NCI-H1417 treated with DMSO at 0.1 percent for 48 hours (cell line): ENCODE data around the gene PHACTR1.

Source experiments
- DNase-seq: peaks from one replicate; lab custom pipeline; 2025; lab: John Stamatoyannopoulos, UW

PHACTR1 gene

GRCh38 chr6:13289789-13290318 is 573.3 kb downstream of the PHACTR1 start:
- no peak for DNase-seq

- DNase-seq: no peak
Measured at GRCh38 chr6:13290335-13290734, 573.8 kb downstream of the PHACTR1 start.

DNA sequence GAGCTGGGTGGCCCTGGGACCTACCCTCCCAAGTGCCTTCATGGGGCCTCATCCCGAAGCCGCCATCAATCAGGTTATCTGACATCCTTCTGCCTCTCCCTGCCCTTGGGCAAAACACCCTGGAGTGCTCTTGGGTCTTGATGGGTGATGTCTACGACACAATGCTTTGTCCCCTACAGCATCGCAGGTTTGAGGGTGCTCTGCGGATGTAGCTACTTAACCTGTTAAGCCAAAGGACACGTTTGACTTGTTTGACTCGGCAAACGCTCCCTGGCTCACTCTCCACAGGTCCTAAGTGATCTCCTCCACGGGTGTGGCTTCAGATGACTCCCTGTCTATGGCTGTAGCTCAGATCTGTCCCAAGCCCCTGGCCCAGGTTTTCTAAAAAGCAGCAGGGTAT is 576.2 kb downstream of the PHACTR1 start:
- no peak for DNase-seq

GRCh38 chr6:13294499-13295069 is 578.0 kb downstream of the PHACTR1 start:
- no peak for DNase-seq

DNA sequence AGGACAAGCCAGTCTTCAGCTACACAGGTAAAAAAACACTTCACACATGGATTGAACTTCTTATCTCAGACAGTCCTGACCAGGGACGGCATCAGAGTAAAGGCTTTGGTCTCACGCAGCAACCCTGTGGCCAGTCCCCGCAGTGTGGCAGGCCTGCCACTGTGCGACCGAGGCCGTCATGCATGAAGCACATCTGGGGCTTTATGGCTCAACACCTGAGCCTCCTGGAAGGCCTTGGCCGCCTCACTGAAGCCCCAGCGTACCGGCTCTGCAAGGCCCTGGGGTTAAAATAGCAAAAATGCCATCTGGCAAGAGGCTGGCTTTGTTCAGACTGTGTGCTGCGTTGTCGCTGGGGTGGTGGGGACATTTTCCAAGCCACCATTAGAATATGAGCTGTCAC is 579.0 kb downstream of the PHACTR1 start:
- DNase-seq: no peak

GRCh38 chr6:13296536-13296997 is 580.0 kb downstream of the PHACTR1 start:
- no peak for DNase-seq

DNA sequence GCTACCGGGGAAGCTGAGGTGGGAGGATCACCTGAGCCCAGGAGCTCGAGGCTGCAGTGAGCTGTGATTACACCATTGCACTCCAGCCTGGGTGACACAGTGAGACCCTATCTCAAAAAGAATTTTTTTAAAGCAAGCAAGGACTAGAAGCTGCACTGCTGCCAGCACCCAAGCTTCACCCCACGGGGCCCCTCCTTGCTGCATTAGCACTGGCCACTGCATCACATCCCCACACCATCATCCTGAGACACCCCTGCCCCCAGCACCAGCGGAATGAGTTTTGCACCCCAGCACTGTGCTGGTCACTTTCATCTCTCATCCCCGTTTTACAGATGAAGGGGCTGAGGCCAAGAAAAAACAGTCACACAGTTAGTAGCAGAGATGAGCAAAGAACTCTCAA is 580.8 kb downstream of the PHACTR1 start:
- DNase-seq: no peak

DNA sequence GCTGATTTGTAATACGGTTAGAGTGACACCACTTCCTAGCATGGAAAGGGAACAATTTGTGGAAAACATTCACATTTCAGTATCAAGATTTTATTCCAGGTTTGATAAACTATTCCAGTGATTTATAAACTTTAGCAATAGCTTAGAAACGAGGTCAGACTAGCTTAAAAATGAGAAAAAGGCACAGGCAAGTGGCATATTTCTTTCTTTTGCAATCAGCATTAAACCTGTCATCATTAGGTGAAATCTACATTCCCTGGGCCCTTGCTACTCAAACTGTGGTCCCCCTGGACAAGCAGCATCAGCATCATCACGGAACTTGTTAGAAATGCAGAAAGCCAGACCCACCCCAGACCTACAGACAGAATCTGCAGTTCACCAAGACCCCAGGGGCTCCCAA is 581.9 kb downstream of the PHACTR1 start:
- DNase-seq: no peak

GRCh38 chr6:13299403-13299821 is 582.8 kb downstream of the PHACTR1 start:
- DNase-seq: no peak

- no peak for DNase-seq
Measured at GRCh38 chr6:13299918-13300317, 583.4 kb downstream of the PHACTR1 start.

- DNase-seq: no peak
Measured at GRCh38 chr6:13300643-13301590, 584.4 kb downstream of the PHACTR1 start.

GRCh38 chr6:13302291-13302690 is 585.7 kb downstream of the PHACTR1 start:
- DNase-seq: no peak

DNA sequence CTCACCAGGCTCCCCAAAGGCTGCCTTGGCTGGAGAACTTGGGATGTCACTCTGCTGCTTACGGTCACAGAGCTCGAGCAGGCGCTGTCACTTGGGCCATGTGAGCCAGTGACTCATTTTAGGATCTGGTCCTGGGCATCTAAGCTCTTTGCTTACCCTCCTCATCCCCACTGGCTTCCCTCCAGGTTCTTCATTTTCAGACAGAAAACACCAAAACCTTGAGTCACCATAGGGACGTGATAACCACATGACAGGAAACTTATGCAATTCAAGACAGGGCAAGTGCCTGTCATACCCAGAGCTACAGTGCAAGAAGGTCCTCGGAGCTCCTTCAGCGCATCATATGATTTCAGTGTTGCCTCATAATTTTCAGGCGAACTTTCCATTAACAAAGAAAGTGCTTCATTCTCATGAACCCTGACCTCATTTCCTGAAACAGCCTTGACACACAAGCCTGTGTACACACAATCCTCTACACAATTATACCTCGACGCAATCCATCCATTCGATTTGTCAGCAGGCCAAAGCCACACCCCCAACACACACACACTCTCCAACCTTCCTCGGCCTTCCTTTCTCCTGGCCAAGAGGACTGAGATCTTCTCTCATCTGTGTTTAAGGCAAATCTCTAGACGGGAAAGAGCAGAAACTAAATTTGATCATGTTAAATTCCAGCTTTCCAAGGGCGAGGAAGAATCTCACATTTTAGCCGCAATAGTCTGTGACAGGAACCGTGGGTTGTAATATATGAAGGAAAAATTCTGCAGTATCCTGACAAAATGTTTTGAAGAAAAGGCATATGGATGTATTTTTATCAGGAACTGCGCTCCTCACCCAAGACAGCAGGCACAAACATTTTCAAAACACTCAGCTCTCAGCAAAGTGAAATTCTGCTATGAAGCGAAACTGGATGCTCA is 586.4 kb downstream of the PHACTR1 start:
- no peak for DNase-seq

DNA sequence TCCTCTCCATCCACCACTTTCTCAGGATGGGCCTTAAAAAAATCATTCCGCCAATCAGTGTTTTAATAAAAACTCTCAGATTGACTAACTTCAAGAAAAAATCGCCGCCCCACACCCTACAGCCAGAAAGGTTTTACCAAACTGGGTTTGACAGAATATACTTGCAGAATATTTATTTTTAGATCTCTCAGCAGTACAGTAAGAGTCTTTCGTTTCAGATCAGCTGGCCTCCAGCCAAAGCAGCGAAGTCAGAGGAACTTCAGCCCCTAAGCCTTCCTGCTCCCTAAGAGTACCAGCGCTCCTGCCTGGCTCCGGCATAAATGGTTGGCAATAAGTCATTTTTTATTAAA is 587.1 kb downstream of the PHACTR1 start:
- DNase-seq: no peak

- DNase-seq: no peak
Measured at GRCh38 chr6:13304101-13304500, 587.5 kb downstream of the PHACTR1 start.

DNA sequence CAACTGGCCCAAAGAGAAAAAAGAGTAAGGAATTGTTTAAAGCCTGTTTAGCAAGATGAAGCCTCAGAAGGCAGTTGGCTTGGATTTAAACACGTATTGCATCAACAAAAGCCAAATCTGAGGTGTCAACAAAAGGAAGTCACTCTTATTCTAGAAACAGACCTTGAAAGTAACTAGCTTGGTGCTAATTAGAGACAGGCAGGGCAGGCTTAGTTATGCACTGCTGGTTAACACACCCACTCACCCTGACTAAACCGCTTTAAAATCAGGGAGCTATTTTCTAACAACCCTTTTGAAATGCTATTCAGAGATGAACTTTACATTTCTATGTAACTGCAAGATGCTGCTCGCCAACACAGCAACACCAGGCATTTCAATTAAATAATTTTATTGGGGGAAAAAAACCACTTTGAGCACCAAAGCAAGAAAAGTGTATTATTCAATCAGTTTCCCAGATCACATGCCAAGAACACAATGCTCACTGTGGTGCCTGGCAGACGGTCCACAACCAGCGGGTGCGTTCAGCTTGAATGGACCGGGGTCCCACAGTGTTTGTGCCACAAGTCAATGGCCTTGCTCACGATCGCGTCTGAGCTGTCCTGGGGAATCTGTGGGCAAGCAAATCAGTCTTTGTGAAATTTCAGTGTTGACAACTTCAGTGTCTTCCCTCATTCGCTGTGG is 588.2 kb downstream of the PHACTR1 start:
- no peak for DNase-seq

DNA sequence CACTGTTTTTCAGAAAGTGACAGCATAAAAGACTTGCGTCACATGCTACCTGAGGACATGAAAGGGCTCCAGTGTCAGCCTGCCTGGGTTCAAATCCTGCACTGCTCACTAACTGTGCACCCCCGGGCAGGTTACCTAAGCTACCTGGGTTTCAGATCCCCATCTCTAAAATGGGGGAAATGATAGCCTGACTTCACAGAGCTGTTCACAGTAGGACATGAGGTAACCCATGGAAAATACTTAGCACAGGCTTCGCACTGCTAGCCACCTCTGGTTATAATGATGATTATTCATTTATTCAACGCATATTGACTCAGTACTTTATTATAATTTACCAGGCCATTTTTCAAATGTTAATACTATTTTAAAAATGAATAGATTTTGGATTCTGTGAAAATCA is 588.7 kb downstream of the PHACTR1 start:
- DNase-seq: no peak

DNA sequence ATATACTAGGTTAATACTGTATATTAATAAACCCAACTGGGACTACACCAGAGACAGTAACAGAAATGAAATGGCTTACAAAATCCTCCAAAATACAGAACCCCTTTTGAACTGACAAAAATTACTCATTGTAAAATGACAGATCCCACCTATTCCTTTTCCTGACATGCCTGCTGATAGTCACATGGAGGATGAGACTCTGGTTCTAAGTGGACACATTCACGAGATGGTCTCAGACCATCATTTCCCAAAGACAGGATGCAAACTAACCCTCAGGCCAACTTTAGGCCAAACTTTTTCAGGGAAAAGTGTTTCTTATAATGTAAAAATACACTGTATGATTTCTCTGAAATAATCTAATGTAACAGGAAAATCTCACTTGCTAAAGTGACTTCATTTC is 589.2 kb downstream of the PHACTR1 start:
- DNase-seq: no peak

DNA sequence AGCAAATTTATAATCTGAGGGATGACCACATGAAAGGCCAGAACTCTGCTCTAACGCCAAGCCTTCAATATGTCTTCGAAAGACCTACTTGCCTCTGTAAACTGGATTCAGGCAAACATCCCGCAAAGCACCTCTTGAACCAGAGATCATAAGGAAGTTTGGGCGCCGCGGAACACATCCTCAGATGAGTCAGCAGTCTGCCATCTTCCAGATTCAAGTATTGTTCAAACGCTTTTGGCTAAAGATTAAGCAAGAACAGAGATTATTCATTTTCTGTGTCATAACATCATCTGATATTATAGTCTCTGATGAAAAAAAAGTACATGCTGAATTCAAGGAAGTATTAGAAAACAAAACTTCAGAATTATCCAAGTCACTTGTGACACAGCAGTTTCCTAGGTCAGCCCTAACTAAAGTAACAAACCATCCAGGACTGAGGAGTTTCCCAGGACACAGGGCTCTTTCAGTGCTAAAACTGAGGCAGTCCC is 591.0 kb downstream of the PHACTR1 start:
- no peak for DNase-seq

DNA sequence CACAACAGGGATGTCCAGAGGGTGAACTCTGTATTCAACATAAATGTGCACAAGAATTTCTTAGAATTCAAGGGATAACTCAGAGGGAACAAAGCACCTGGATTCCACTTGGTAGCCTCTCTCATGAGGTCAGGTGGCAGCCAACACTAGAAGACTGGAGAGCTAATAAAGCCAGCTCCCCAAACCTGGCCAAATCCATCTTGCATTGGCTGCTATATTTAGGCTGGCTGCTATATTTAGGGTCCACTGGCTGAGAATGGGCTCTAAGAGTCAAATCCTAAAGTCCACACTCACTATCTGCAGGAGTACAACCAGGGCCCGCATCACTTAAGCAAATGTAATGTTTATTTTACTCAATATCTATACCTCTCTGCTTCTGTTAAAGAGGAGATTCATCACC is 591.8 kb downstream of the PHACTR1 start:
- no peak for DNase-seq

GRCh38 chr6:13311155-13311554 is 594.6 kb downstream of the PHACTR1 start:
- no peak for DNase-seq
